GM21737 (cell line): ENCODE data around the gene AGK.
"Not testable (repeated sequence)": the region's sequence is repeated elsewhere in the genome, so short reads cannot be mapped to it uniquely, and the experiment has no call there.

Experiments
- ATAC-seq: cut with Tn5 transposase; IDR thresholded peaks from one replicate; pipeline ENCODE4 v1.9.1; 2021; ENCODE audit warnings: mild to moderate bottlenecking, moderate library complexity; ENCODE audit not compliant: unreplicated experiment

The AGK gene

GRCh38 chr7:141645188-141645587, 94.0 kb downstream of the AGK start:
- ATAC-seq = no peak

- ATAC-seq = no peak
Observed at GRCh38 chr7:141646826-141647480, 95.7 kb downstream of the AGK start.

GRCh38 chr7:141647701-141648100, 96.5 kb downstream of the AGK start:
- not testable (repeated sequence) for ATAC-seq

GRCh38 chr7:141648276-141649114, 97.3 kb downstream of the AGK start:
- ATAC-seq = no peak

- peak; percentile 47 for ATAC-seq
Observed at GRCh38 chr7:141649137-141649864, 98.1 kb downstream of the AGK start.

- ATAC-seq = peak; percentile 59
Observed at GRCh38 chr7:141649865-141650634, 98.8 kb downstream of the AGK start.

GRCh38 chr7:141651417-141651816, 100.2 kb downstream of the AGK start:
- ATAC-seq = no peak

- ATAC-seq = no peak
Observed at GRCh38 chr7:141652691-141653090, 101.5 kb downstream of the AGK start.

GRCh38 chr7:141654551-141654950, 103.3 kb downstream of the AGK start:
- ATAC-seq = peak; percentile 66

- ATAC-seq = no peak
Observed at GRCh38 chr7:141659501-141659900, 108.3 kb downstream of the AGK start.

GRCh38 chr7:141660259-141660658, 109.0 kb downstream of the AGK start:
- no peak for ATAC-seq

GRCh38 chr7:141663081-141663849, 112.1 kb downstream of the AGK start:
- ATAC-seq = no peak

- ATAC-seq = no peak
Observed at GRCh38 chr7:141664450-141664849, 113.2 kb downstream of the AGK start.

- no peak for ATAC-seq
Observed at GRCh38 chr7:141665208-141666035, 114.2 kb downstream of the AGK start.

GRCh38 chr7:141666071-141666470, 114.9 kb downstream of the AGK start:
- no peak for ATAC-seq

GRCh38 chr7:141668853-141669252, 117.6 kb downstream of the AGK start:
- no peak for ATAC-seq

GRCh38 chr7:141671705-141672496, 120.7 kb downstream of the AGK start:
- no peak for ATAC-seq

- no peak for ATAC-seq
Observed at GRCh38 chr7:141673346-141673745, 122.1 kb downstream of the AGK start.
